NCI-H82 treated with DMSO at 0.1 percent for 48 hours (cell line): ENCODE data around the gene SP6.

ENCODE experiments used
- DNase-seq: peaks from one replicate; lab custom pipeline; 2025; ENCODE audit not compliant: unreplicated experiment; lab: John Stamatoyannopoulos, UW

The SP6 gene

GRCh38 chr17:47879776-47880454 is 29.0 kb upstream of the SP6 start:
- DNase-seq, result no peak

GRCh38 chr17:47879028-47879585 is 28.1 kb upstream of the SP6 start:
- no peak for DNase-seq

GRCh38 chr17:47878203-47879027 is 27.5 kb upstream of the SP6 start:
- no peak for DNase-seq

GRCh38 chr17:47877368-47878034 is 26.5 kb upstream of the SP6 start:
- no peak for DNase-seq

- DNase-seq, result no peak
Measured at GRCh38 chr17:47875011-47875985, 24.3 kb upstream of the SP6 start.

DNA sequence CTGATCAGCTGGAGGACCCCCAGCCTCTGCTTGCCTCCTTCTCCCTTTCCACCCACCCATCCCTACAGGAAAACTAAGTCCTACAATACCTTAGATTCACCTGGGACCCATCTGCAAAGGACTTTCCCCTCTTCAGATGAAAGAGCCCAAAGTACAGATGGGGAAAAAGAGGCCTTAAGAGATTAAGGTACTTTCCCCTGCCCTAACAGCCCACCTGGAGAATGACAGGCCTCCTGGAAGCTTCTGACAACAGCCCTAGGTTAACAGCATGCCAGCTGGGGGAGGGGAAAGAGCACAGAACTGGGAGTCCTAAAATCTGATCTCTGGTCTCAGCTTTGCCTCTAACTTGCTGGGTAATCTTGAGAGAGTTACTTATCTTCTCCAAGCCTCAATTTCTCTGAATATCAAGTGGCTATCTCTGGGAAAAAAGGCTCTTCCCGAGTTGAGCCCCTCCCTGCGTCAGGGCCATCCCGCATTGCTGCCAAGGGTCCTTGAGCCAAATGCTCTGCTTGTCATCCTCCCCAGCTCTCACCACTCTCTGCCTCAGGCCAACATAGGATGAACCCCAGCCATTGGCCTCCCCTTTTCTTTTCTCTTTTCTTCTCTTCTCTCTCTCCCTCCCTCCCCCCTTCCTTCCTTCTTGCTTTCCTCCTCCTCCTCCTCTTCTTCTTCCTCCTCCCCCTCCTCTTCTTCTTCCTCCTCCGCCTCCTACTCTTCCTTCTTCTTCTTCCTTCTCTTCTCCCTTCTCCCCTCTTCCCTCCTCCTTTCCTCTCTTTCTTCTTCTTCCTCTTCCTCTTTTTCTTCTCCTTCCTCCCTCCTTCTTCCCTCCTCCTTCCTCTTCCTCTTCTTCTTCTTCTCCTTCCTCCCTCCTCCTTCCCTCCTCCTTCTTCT is 22.5 kb upstream of the SP6 start:
- no peak for DNase-seq

DNA sequence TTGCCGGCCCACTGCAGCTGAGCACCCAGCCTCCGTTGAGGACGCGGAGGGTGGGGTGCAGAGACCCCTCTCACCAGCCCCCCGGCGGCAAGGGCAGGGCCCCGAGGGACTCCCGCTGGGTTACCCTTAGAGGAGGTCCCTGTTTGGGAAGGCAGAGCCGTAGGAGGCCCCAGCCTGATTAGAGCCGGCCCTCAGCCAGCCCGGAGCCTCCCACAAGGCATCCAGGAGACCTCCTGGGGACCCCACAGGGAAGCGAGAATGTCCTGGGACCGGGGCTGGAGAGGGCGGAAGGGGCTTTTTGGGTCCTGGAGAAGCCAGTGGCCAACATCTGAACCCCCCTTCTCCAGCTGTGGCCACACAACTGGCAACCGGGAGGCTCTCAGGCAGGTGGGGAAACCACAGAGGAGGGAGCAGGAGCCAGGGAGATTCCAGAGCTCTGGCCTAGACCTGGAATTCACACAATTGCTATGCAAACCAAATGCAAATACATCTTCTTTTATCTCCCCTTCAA is 21.7 kb upstream of the SP6 start:
- DNase-seq, result no peak

DNA sequence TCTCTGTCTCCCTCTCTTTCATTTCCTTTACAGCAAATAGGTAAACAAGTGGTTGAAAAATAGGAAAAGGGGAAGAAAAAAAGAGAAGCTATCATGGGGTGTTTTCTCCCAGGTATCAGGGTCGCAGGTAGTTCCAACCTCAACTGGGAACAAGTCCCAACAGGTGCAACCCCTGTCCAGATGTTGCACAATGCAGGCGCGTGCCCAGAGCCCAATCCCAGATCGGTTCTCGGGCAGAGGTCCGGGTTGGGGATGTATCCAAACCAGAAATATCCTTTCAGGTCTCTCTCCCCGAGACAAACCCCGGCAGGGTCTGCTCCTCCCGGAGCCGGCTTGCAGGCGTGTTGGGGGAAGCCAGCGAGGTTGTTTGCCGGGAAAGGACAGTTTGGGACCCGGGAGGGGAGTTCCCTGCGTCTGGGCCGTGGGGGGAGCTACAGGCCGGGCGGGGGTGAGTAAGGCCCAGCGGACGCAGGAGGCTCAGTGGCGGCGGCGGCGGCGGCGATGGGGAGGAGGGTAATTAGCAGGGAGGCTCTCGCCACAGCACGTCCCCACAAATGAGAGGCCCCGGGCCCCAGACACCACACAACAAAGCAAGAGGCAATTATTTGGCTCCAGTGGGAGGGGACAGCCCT is 21.2 kb upstream of the SP6 start:
- no peak for DNase-seq

DNA sequence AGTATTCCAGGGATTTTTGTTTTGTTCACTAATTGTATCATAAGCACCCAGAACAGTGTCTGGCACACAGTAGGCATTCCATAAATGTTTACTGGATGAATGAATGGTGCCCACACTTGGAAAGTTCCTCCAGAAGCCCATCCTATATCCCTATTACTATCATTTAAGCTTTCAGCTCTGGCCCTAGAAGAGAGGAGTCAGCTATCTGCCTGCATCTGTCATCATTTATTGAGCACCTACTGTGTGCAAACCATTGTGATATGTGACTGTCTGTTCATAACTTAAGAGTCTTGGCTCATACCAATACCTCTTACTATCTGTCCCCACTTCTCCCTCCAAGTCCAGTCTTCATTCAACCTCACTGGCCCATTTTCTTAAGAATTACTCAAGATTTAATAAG is 20.1 kb upstream of the SP6 start:
- DNase-seq, result no peak

- DNase-seq, result no peak
Measured at GRCh38 chr17:47870056-47870455, 19.1 kb upstream of the SP6 start.

DNA sequence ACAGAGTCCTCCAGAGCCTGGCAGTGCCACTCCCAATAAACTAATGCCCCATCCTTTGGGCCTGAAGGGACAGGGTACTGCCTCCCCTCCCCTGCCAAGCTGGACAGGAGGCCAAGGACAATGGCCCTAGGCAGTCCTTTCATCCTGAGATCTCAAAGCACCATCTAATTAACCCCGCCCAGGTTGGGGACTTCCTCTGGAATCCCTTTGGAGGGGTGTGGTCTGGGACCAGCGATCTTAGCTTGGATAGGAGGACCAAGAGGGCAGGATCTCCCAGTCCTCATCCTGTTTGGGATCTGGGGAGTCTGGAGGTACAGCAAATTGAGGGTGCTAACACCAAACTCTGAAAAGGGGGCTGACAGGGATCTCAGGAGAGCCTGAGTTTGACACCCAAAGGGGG is 18.2 kb upstream of the SP6 start:
- DNase-seq, result no peak

- no peak for DNase-seq
Measured at GRCh38 chr17:47867813-47868533, 17.0 kb upstream of the SP6 start.

GRCh38 chr17:47866941-47867340 is 16.0 kb upstream of the SP6 start:
- DNase-seq, result no peak

DNA sequence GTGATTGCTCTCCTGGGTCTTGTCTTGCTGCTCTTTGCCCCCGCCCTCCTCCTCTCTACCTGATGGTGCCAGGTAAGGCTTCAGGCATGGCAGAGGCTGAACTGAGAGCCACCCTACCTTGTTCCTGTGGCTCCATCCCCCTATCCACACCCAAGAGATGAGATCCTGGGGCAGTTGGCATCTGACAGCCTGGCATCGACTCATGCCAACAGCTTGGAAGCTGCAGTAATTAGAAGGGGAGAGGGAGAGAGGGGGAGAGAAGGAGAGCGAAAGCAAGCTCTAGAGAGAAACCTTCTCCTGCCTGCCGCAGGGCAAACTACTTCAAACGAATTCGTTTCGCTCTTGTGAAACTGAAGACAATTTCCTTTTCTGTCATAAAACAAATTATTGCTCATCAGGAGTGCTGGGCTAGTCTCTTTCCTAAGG is 13.8 kb upstream of the SP6 start:
- no peak for DNase-seq

DNA sequence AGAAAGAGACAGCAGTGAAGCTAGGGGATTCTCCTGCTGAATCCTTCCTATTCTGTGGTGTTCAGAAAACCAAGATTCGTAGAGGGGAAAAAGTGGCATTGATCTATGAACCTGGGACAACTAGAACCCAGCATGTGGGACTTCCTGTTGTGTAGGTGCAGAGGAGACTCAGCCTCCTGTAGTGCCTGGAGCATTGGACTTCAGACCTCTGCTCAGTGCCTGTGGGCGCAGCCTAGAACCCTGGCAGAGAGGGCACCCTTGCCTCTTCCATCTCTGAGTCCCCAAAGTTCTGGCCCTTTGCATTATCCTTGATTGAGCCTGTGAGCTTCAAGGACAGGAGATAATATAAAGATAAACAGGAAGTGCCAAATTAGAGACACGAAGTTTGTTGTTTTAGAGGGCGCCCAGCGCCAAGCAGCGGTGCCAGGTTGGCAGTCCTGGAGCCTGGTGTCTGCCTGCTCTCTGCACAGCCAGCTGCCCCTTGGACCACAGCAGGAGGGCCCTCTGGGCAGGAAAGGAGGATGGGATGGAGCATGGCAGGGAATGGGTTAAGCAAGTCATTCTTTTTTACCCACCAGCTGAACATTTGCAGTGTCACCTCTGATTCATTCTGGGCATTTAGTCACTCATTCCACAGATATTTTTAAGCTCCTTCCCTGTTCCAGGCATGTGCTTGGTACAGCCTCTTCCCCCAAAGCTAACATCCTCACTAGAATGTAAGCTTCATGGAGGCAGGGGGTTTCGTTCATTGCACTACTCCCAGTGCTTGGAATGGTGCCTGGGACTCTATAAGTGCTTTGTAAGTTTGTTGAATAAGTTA is 11.9 kb upstream of the SP6 start:
- no peak for DNase-seq

DNA sequence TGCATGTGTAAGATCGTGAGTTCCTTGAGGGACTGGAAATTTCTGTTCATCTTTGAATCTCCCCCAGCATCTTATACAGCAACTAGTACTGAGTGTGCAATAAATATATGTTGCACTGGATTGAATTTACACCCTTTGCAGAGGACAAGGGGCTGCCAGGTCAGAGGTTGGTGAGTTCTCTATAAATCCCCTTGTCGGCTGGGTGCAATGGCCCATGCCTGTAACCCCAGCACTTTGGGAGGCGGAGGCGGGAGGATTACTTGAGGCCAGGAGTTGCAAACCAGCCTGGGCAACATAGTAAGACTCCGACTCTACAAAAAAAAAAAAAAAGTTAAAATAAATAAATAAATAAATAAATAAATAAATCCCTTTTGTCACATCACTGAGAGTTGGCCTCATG is 9.4 kb upstream of the SP6 start:
- no peak for DNase-seq
